Raji (cell line): ENCODE measurements around the gene PYGM.

ENCODE experiments used
- POLR2A ChIP-seq: IDR thresholded peaks from 2 replicates; pipeline ENCODE4 v1.6.1; 2011; ENCODE audit warnings: low read depth, low read length, control low read depth; ENCODE audit not compliant: insufficient read depth

The PYGM gene

GRCh38 chr11:64715756-64716472, 43.9 kb downstream of the PYGM start:
- TF ChIP-seq POLR2A = no peak

- TF ChIP-seq POLR2A = no peak
Observed at GRCh38 chr11:64715110-64715509, 44.7 kb downstream of the PYGM start.

GRCh38 chr11:64714666-64715065, 45.1 kb downstream of the PYGM start:
- no peak for TF ChIP-seq POLR2A

- no peak for TF ChIP-seq POLR2A
Observed at GRCh38 chr11:64713781-64714363, 45.9 kb downstream of the PYGM start.

GRCh38 chr11:64713016-64713707, 46.6 kb downstream of the PYGM start:
- no peak for TF ChIP-seq POLR2A

GRCh38 chr11:64712430-64713015, 47.3 kb downstream of the PYGM start:
- TF ChIP-seq POLR2A = no peak

- TF ChIP-seq POLR2A = no peak
Observed at GRCh38 chr11:64711956-64712362, 47.8 kb downstream of the PYGM start.

- no peak for TF ChIP-seq POLR2A
Observed at GRCh38 chr11:64711138-64711955, 48.4 kb downstream of the PYGM start.

GRCh38 chr11:64710418-64711137, 49.2 kb downstream of the PYGM start:
- TF ChIP-seq POLR2A = no peak

- TF ChIP-seq POLR2A = no peak
Observed at GRCh38 chr11:64705501-64705900, 54.3 kb downstream of the PYGM start.

GRCh38 chr11:64703048-64703447, 56.7 kb downstream of the PYGM start:
- TF ChIP-seq POLR2A = no peak

GRCh38 chr11:64698427-64698826, 61.3 kb downstream of the PYGM start:
- no peak for TF ChIP-seq POLR2A

- TF ChIP-seq POLR2A = no peak
Observed at GRCh38 chr11:64697663-64698375, 62.0 kb downstream of the PYGM start.
